A549 (cell line): ENCODE results near the gene SBF1.

Experiments
- CBX2 ChIP-seq: fragments of 200-600 bp; sonication (generic); IDR thresholded peaks from 2 replicates; pipeline ENCODE4 v1.6.1; 2016; ENCODE audit warnings: low read depth, mild to moderate bottlenecking, borderline replicate concordance
- EP300 ChIP-seq, 2 experiments: fragments of >200 bp; sonication (Bioruptor Twin); formaldehyde crosslinking; IDR thresholded peaks; 2 replicates in 1 of 2; 3 replicates in 1 of 2; pipeline ENCODE4 v1.6.1; 2016 to 2017
- FOSB ChIP-seq: fragments of 250-450 bp; sonication (Bioruptor Pico); IDR thresholded peaks from 2 replicates; pipeline ENCODE4 v1.5.0; 2020; ENCODE audit warnings: mild to moderate bottlenecking, moderate library complexity
- JUN ChIP-seq, 2 experiments: fragments of >200 bp; sonication (Bioruptor Twin); formaldehyde crosslinking; IDR thresholded peaks; 2 replicates in 1 of 2; 3 replicates in 1 of 2; pipeline ENCODE4 v1.6.1; 2016 to 2017
- MAFK ChIP-seq: fragments of 450-650 bp; IDR thresholded peaks from 2 replicates; pipeline ENCODE4 v1.6.1; 2014; ENCODE audit not compliant: partially characterized antibody
- MYC ChIP-seq: IDR thresholded peaks from 2 replicates; pipeline ENCODE4 v1.6.1; 2012; ENCODE audit warnings: mild to moderate bottlenecking, inconsistent platforms, low read length, improper control_type of control experiment, borderline replicate concordance
- POLR2A ChIP-seq: IDR thresholded peaks from 2 replicates; pipeline ENCODE4 v1.6.1; 2012; ENCODE audit warnings: mild to moderate bottlenecking, low read length
- TFCP2L1 ChIP-seq: fragments of 250-450 bp; sonication (Bioruptor Pico); IDR thresholded peaks from 2 replicates; pipeline ENCODE4 v1.5.0; 2021; ENCODE audit warnings: mild to moderate bottlenecking
- TF ChIP-seq, protein P1 (sequence below): fragments of >200 bp; sonication (Bioruptor Twin); formaldehyde crosslinking; IDR thresholded peaks from 3 replicates; pipeline ENCODE4 v1.5.1; 2016
- TF ChIP-seq, protein P2 (sequence below): fragments of 450-650 bp; IDR thresholded peaks from 2 replicates; pipeline ENCODE4 v1.6.1; 2014; ENCODE audit warnings: antibody characterized with exemption
- TF ChIP-seq, protein P3 (sequence below): fragments of >200 bp; sonication (Bioruptor Twin); formaldehyde crosslinking; IDR thresholded peaks from 3 replicates; pipeline ENCODE4 v1.6.1; 2016
- TF ChIP-seq, protein P4 (sequence below): IDR thresholded peaks from 2 replicates; pipeline ENCODE4 v1.6.1; 2012

DNA sequence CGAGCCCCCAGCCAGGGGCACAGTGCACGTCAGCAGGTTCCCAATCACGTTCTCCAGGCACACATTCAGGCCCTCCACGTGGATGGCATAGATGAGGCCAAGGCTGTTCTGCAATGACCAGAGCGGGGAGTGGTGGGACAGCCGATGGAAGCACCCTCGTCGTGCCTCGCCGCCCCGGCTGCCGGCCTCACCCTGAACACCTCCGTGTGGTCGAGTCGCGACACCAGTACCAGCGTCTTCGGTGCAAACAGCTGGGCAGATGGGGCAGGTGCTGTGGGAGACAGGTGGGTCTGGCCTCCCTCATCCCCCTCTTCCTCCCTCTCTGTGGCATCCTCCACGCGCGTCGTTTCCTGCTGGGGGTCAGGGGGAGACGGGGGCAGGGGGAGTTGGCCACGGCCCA lies 7.5 kb downstream of the SBF1 start:
- TF ChIP-seq TFCP2L1 (CRISPR knock-in tag) (no peak), FOSB (CRISPR knock-in tag) (no peak), CBX2 (no peak), POLR2A (no peak), EP300 (IDR thresholded peaks at IDR 0.05) (no peak), MYC (no peak), JUN (IDR thresholded peaks at IDR 0.05) (no peak), MAFK (no peak)
- TF ChIP-seq, protein P1, sequence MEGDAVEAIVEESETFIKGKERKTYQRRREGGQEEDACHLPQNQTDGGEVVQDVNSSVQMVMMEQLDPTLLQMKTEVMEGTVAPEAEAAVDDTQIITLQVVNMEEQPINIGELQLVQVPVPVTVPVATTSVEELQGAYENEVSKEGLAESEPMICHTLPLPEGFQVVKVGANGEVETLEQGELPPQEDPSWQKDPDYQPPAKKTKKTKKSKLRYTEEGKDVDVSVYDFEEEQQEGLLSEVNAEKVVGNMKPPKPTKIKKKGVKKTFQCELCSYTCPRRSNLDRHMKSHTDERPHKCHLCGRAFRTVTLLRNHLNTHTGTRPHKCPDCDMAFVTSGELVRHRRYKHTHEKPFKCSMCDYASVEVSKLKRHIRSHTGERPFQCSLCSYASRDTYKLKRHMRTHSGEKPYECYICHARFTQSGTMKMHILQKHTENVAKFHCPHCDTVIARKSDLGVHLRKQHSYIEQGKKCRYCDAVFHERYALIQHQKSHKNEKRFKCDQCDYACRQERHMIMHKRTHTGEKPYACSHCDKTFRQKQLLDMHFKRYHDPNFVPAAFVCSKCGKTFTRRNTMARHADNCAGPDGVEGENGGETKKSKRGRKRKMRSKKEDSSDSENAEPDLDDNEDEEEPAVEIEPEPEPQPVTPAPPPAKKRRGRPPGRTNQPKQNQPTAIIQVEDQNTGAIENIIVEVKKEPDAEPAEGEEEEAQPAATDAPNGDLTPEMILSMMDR: no peak
- TF ChIP-seq, protein P2, sequence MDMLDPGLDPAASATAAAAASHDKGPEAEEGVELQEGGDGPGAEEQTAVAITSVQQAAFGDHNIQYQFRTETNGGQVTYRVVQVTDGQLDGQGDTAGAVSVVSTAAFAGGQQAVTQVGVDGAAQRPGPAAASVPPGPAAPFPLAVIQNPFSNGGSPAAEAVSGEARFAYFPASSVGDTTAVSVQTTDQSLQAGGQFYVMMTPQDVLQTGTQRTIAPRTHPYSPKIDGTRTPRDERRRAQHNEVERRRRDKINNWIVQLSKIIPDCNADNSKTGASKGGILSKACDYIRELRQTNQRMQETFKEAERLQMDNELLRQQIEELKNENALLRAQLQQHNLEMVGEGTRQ: no peak
- TF ChIP-seq, protein P3, sequence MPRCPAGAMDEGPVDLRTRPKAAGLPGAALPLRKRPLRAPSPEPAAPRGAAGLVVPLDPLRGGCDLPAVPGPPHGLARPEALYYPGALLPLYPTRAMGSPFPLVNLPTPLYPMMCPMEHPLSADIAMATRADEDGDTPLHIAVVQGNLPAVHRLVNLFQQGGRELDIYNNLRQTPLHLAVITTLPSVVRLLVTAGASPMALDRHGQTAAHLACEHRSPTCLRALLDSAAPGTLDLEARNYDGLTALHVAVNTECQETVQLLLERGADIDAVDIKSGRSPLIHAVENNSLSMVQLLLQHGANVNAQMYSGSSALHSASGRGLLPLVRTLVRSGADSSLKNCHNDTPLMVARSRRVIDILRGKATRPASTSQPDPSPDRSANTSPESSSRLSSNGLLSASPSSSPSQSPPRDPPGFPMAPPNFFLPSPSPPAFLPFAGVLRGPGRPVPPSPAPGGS: no peak
- TF ChIP-seq, protein P4, sequence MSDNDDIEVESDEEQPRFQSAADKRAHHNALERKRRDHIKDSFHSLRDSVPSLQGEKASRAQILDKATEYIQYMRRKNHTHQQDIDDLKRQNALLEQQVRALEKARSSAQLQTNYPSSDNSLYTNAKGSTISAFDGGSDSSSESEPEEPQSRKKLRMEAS: no peak
